ENCODE results near the gene POC1A.

DNA sequence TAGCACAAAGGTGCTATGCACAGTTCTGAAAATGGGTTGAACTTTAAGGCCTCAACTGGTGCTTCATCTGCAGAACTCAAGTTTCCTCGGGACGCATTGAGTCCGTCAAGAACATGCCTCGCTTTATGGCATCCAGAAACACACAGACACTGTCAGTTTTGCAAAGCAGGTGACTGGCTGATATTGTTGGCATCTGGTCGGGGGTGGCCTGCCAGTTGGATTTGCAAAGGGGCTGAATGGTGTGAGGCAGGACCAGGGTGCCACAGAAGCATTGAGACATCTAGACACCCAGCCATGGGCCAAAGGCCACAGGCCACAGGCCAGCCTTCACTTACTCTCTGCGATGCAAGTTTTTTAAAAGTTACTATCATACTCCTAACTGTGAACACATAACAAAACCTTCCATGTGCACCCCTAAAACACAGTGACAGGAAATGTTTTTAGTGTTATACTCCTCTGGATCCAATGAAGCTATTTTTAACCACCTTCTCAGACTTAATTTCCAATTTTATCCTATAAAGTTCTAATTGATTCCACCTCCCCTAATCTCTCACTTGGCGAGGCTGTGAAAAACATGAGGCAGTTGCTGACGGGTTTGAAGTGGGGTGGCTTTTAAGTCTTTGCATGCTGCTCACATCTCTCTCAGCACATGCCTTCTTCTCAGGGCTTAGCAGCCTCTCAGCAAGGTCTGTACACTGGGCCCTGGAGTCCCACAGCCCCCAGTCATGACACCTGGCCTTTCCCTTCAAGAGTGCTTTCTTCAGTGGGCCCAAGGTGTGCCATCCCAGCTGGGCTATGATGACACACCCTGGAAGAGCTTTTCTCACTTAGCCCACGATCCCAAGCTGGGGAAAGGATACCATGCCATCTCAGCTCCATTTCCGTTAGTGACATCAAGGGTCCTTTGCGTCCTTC is 59.4 kb downstream of the POC1A start:
- TF ChIP-seq GATA2 (IDR thresholded peaks at IDR 0.05; ENCODE audit: low read depth, low read length) (no peak), GATA3 (IDR thresholded peaks at IDR 0.05; ENCODE audit: low read depth, low read length) (no peak)

Data from SH-SY5Y (cell line).